GM19240 (cell line): ENCODE data around the gene SORCS2.

Source experiments
- DNase-seq: peaks from one replicate; pipeline ENCODE4 v3.0.0; 2011; ENCODE audit warnings: low spot score; ENCODE audit not compliant: insufficient read length

Gene SORCS2

GRCh38 chr4:7540654-7541413, 348.5 kb downstream of the SORCS2 start:
- no peak for DNase-seq

DNA sequence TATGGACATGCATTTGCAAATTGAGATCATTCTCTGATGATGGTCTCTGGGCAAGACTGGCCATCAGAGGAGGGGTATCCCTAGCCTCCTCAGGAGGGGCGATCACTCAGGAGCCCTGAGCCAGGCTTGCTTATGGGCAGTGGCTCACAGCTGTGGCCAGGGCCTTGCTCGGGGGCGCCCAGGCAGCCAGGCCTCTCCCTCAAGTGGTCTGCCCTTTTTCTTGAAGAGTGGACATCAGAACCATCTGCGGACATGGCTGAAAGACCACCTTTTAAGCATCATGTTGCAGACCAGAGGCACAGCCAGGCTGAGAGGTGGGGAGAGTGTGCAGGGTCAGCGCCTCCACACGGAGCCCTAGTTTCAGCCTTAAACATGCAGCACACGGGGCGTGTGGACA, 349.1 kb downstream of the SORCS2 start:
- no peak for DNase-seq

GRCh38 chr4:7542781-7543180, 350.4 kb downstream of the SORCS2 start:
- DNase-seq, result no peak

GRCh38 chr4:7546152-7546808, 353.9 kb downstream of the SORCS2 start:
- no peak for DNase-seq

GRCh38 chr4:7546809-7547367, 354.6 kb downstream of the SORCS2 start:
- no peak for DNase-seq

DNA sequence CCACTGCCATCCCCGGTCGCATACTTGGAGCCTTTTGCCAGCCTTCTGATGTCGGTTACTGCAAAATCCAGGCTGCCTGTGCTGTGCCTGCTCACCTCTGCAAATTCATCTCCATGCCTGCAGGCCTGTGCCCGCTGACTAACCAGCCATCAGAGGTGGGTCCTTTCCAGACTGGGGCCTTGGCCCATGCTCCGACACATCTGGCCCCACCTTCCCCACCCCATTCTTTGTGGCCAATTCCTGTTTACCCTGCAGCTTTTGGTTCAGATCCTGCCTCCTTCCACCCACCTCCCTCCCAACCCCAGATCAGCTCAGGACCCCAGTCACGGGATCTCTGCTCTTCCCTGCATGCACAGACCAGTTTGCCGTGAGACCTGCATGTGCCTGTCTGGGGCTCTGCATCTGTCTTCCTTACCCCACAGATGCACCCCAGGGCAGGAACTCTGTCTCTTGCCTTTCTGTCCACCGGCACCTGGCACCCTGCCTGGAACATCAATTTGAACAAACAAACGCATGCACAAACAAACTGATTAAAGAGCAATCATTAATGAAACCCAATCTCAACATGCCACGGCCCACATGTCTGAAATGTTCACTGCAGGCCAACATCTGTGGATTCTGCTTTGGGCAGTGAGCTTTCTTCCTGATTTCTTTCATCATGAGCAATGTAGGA, 355.2 kb downstream of the SORCS2 start:
- DNase-seq, result no peak

GRCh38 chr4:7549866-7550265, 357.5 kb downstream of the SORCS2 start:
- DNase-seq, result no peak

DNA sequence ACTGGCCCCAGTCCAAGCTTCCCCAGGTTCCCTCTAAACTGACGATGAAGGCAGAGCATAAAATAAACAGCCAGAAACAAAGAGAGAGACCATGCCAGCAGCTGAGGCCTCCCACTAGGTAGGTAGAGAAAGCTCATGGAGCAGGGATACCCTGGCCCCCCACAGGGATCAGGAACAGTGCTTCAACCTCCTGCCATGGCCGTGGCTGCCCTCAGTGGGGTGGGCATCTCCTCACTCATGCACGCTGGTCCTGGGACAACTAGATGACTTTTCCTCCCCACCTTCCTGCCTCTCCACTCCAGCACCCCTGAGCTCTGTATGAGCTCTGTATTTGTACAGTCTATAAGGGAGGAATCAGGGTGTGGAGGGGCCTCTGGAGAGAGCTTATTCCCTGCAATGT, 360.1 kb downstream of the SORCS2 start:
- DNase-seq, result no peak

DNA sequence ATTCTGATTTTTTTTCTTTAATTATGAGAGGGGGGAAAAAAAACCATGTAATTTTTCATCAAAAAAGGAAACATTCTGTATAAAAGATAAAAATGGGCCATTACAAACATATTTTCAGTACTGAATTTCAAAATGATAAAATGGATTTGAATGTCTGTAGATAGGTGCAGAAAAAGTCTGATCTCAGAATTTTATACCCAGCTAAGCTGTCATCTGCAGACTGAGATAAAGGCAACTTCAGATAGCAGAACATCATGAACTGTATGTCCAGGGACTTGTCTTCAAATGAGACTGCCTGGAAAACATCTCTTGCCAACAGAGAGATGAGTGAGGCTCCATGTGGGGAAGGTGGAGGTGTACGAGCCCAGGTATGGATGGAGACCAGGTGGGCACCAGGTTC, 360.9 kb downstream of the SORCS2 start:
- no peak for DNase-seq

- DNase-seq, result no peak
Observed at GRCh38 chr4:7554905-7555304, 362.6 kb downstream of the SORCS2 start.

DNA sequence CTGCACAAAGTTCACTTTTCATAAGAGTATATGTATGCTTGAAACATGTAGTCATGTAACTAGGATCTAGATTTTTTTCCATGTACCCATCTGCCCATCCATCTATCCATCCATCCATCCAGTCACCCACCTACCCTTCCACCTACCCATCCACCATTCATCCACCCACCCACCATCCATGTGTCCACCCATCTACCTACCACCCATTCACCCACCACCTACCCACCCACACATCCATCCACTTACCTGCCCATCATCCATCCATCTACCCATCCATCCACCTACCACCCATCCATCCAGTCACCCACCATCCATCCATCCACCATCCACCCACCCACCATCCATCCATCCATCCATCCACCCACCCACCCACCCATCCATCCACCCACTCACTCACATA, 364.2 kb downstream of the SORCS2 start:
- no peak for DNase-seq

DNA sequence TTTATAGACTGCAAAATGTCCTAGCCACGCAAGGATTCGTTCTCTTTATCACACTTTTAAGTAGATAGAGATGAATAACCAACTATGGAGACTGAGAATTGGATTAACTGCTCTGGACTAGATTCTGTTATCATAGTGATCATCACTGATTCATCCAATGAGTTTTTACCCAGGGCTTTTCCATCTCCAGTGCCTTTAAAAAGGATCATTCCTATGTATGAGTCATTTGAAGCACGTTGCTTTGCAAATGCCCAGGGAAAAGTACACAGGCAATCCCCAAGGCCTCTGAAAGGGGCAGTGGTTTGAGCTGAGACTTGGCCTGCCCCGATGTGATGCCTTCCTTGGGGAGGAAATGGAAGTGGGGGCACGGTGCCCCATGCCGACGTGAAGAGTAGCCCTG, 365.1 kb downstream of the SORCS2 start:
- DNase-seq, result no peak

- DNase-seq, result no peak
Observed at GRCh38 chr4:7558436-7558835, 366.1 kb downstream of the SORCS2 start.

- DNase-seq, result no peak
Observed at GRCh38 chr4:7559316-7559715, 367.0 kb downstream of the SORCS2 start.

DNA sequence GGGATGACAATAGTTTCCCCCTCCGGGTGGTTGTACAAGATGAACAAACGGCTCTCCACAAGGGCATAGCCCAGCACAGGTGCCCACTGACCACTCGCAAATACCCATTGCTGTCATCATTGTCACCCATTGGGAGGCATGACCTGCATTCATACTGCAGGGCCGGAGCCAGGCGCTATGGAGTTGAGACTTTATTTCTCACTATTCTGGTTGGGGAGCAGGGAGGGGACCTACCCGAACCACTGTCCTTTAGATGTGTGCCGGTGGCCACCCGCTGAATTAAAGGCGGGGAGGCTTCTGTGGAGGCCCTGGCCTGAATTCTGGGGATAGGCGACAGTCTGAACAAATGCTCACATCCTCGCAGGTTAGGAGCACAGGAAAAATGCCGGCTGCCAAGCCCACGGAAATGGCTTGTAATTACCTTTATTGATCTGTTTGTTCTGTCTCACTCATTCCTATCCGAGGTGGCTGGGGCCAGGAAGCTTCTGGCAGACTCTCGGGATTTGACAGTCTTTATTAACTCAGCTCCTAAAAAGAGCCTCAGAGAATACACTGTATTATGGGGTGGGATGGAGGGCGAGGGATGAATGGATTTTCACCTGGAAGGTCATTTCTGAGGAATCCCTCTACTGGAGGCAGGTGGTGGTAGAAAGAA, 367.5 kb downstream of the SORCS2 start:
- no peak for DNase-seq

DNA sequence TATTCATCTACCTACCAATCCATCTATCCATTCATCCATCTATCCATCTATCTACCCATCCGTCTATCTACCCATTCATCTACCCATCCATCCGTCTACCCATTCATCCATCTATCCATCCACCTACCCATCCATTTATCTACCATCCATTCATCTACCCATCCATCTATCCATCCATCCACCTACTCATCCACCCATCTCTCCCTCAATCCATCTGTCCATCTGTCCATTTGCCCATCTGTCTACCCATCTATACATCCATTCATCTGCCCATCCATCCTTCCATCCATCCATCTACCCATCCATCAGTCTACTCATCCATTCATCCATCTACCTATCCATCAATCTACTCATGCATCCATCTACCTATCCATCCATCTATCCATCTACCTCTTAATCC, 369.2 kb downstream of the SORCS2 start:
- no peak for DNase-seq

- DNase-seq, result no peak
Observed at GRCh38 chr4:7564242-7564641, 371.9 kb downstream of the SORCS2 start.

DNA sequence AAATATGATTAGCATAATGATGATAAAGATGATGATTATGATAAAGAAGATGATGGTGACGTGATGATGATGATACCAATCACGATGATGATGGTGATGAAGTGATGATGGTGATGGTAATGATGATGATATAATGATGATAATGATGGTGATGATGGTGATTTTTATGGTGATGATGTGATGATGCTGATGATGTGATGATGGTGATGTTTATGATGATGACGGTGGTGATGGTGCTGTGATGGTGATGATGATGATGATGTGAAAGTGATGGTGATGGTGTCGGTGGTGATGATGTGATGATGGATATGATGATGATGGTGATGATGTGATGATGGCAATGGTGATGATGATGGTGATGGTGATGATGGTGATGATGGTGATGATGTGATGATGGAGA, 373.1 kb downstream of the SORCS2 start:
- no peak for DNase-seq

GRCh38 chr4:7569810-7570783, 377.8 kb downstream of the SORCS2 start:
- DNase-seq, result no peak

- DNase-seq, result no peak
Observed at GRCh38 chr4:7571001-7571400, 378.7 kb downstream of the SORCS2 start.

DNA sequence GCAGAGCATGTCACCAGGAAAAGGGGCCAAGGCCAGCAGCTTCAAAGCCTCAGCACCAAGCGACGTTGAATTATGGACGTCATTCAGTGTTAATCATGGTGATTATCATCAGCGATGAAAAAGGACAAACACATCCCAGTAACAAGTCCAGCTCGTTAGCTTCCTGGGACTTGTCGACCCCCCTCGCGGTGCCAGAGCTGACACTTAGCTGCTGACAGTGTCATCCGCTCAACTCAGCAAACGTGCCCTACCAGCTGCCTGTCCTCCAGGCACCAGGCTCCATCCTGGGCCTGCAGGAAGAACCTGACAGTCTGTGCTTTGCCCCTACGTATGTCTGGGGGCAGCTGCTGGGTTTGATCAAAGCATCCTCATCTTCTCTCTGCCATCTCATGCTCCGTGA, 379.4 kb downstream of the SORCS2 start:
- DNase-seq, result no peak
